CD14-positive monocyte (primary cell): ENCODE measurements around the gene C12orf75. TPM values are rescaled to one million over a fixed set of nuclear protein-coding genes. Genes with fewer than 3 reads are reported as not detected.
A peak's percentile ranks its signal among the peaks of the same experiment; 100 is the strongest.

Experiments used
- DNase-seq, 3 donors: peaks; one replicate each; pipeline ENCODE4 v3.0.0-alpha.2; 2011 to 2022
- H2AFZ ChIP-seq: 2 replicates; pipeline ENCODE4 v1.6.0; 2012; ENCODE audit warnings: mild to moderate bottlenecking, low read depth, low read length, inconsistent platforms; ENCODE audit not compliant: insufficient read depth, poor library complexity, severe bottlenecking
- H3K27ac ChIP-seq, 2 donors: 1 replicate in 1 of 2; 2 replicates in 1 of 2; pipeline ENCODE4 v1.5.1; 2012 to 2013; ENCODE audit warnings: low read length in 2 of 2, control low read depth in 1 of 2, inconsistent platforms in 1 of 2, low read depth in 1 of 2, mild to moderate bottlenecking in 1 of 2
- H3K27me3 ChIP-seq, 2 donors: one replicate each; pipeline versions ENCODE4 v1.6.0 to v1.6.1; 2011 to 2013; ENCODE audit warnings: low read length in 2 of 2; ENCODE audit not compliant: control insufficient read depth in 2 of 2, insufficient read depth in 2 of 2
- H3K36me3 ChIP-seq, 2 donors: replicated peaks in 1 of 2; 1 replicate in 1 of 2; 2 replicates in 1 of 2; pipeline versions ENCODE4 v1.5.1 to v1.6.1; 2012 to 2013; ENCODE audit warnings: low read length in 2 of 2, control low read depth in 1 of 2, inconsistent platforms in 1 of 2, mild to moderate bottlenecking in 1 of 2; ENCODE audit not compliant: insufficient read depth in 2 of 2, control insufficient read depth in 1 of 2
- H3K4me1 ChIP-seq, 2 donors: 1 replicate in 1 of 2; 2 replicates in 1 of 2; pipeline versions ENCODE4 v1.5.1 to v1.6.1; 2012 to 2013; ENCODE audit warnings: low read length in 2 of 2, control low read depth in 1 of 2, inconsistent platforms in 1 of 2, mild to moderate bottlenecking in 1 of 2, moderate library complexity in 1 of 2; ENCODE audit not compliant: insufficient read depth in 2 of 2, control insufficient read depth in 1 of 2
- H3K4me2 ChIP-seq: replicated peaks from 2 replicates; pipeline ENCODE3; 2012; ENCODE audit warnings: low read length, moderate library complexity, mild to moderate bottlenecking; ENCODE audit not compliant: poor library complexity, severe bottlenecking; ENCODE audit errors: extremely low read depth
- H3K4me3 ChIP-seq, 3 experiments: fragments of 200-600 bp in 1 of 3; sonication (generic) in 1 of 3; replicated peaks in 1 of 3; 1 replicate in 2 of 3; 2 replicates in 1 of 3; pipeline ENCODE4 v1.5.1; 2011 to 2013; ENCODE audit warnings: low read length in 3 of 3, mild to moderate bottlenecking in 3 of 3, control low read depth in 2 of 3, low read depth in 2 of 3, inconsistent platforms in 1 of 3, moderate library complexity in 1 of 3
- H3K79me2 ChIP-seq: 2 replicates; pipeline ENCODE4 v1.6.0; 2012; ENCODE audit warnings: mild to moderate bottlenecking, control low read depth, inconsistent platforms, low read length, moderate library complexity; ENCODE audit not compliant: insufficient read depth
- H3K9ac ChIP-seq: 2 replicates; pipeline ENCODE4 v1.6.0; 2017; ENCODE audit warnings: low read length, mild to moderate bottlenecking; ENCODE audit not compliant: insufficient read depth, poor library complexity, severe bottlenecking
- H3K9me3 ChIP-seq, 2 donors: replicated peaks in 1 of 2; 1 replicate in 1 of 2; 2 replicates in 1 of 2; pipeline versions ENCODE4 v1.5.1 to v1.6.1; 2012 to 2013; ENCODE audit warnings: low read length in 2 of 2, control low read depth in 1 of 2; ENCODE audit not compliant: control insufficient read depth in 1 of 2, insufficient read depth in 1 of 2
- H4K20me1 ChIP-seq: 2 replicates; pipeline ENCODE4 v1.6.0; 2012; ENCODE audit warnings: mild to moderate bottlenecking, low read length, control low read depth, moderate library complexity; ENCODE audit not compliant: insufficient read depth
- H3K27ac Mint-ChIP-seq, 7 donors: one replicate each; pipeline ENCODE4 v1.8.0; 2020; ENCODE audit warnings: mild to moderate bottlenecking in 7 of 7, mixed read lengths in 7 of 7, moderate library complexity in 6 of 7, inconsistent platforms in 2 of 7
- H3K27me3 Mint-ChIP-seq, 3 donors: one replicate each; pipeline ENCODE4 v1.8.0; 2021 to 2022; ENCODE audit warnings: low read depth in 3 of 3, mild to moderate bottlenecking in 3 of 3, mixed read lengths in 3 of 3, moderate library complexity in 3 of 3, inconsistent platforms in 1 of 3
- H3K36me3 Mint-ChIP-seq, 2 donors: one replicate each; pipeline ENCODE4 v1.8.0; 2020; ENCODE audit warnings: mixed read lengths in 2 of 2, inconsistent platforms in 1 of 2, mild to moderate bottlenecking in 1 of 2
- H3K4me1 Mint-ChIP-seq: one replicate; pipeline ENCODE4 v1.8.0; 2020; ENCODE audit warnings: mild to moderate bottlenecking, mixed read lengths
- H3K4me3 Mint-ChIP-seq, 2 donors: one replicate each; pipeline ENCODE4 v1.8.0; 2020; ENCODE audit warnings: mild to moderate bottlenecking in 2 of 2, mixed read lengths in 2 of 2, moderate library complexity in 1 of 2
- H3K9me3 Mint-ChIP-seq, 7 donors: one replicate each; pipeline ENCODE4 v1.8.0; 2020 to 2022; ENCODE audit warnings: mixed read lengths in 7 of 7, mild to moderate bottlenecking in 6 of 7, moderate library complexity in 6 of 7, inconsistent platforms in 2 of 7
- CTCF ChIP-seq: fragments of 200-600 bp; IDR thresholded peaks from one replicate; pipeline ENCODE4 v1.8.0; 2022; ENCODE audit warnings: antibody characterized with exemption, mild to moderate bottlenecking
- WGBS: methylation state at CpG from one replicate; pipeline ENCODE4 v1.1.5; 2013; ENCODE audit warnings: missing lambda C conversion rate; ENCODE audit not compliant: insufficient coverage; 5-methylcytosine and 5-hydroxymethylcytosine counted together
- intact Hi-C, 2 donors: fragments of 100-400 bp; cut with micrococcal nuclease; formaldehyde crosslinking; loops; one replicate each; pipeline versions ENCODE4 v1.15.0 to v1.15.1; 2023
- polyA plus RNA-seq, 3 donors: library from polyadenylated mRNA; depleted of rRNA in 1 of 3; unstranded in 2 of 3; stranded (reverse) in 1 of 3; fragments of 300-500 nt in 2 of 3; fragments of >200 nt in 1 of 3; fragmentation: Illumina TruSeq in 2 of 3; gene quantifications; 1 replicate in 2 of 3; 2 replicates in 1 of 3; pipeline ENCODE4 v1.2.3, GENCODE V29; 2012 to 2021

C12orf75 gene
- polyA plus RNA-seq, 3 donors: 0.45 to 0.73 (median 0.73) TPM

- DNase-seq: no peak
- Histone ChIP-seq H3K27ac (no peak overlapping the region), H2AFZ (peak overlapping the region; percentile 62), H3K27me3 (peaks cover 0 to 4% of the 10 kb centered on the region in 2 donors), H3K79me2 (peaks cover 12% of the 10 kb centered on the region), H3K9me3 (no peaks in the 10 kb centered on the region), H4K20me1 (no peaks in the 10 kb centered on the region), H3K4me1 (peaks cover 15 to 17% of the 10 kb centered on the region in 2 donors), H3K4me2 (peak overlapping the region; percentile 89), H3K36me3 (no peaks in the 10 kb centered on the region), H3K4me3 (peak overlapping the region; percentile 22 to 76 (median 25)), H3K9ac (peak overlapping the region; percentile 35)
- intact Hi-C loops: no loop called here
- no peaks in the 10 kb centered on the region for H3K9me3 Mint-ChIP-seq
- no peak for TF ChIP-seq CTCF
- no peak overlapping the region for H3K27ac Mint-ChIP-seq
- H3K36me3 Mint-ChIP-seq: no peaks in the 10 kb centered on the region
- peaks cover 15% of the 10 kb centered on the region for H3K4me1 Mint-ChIP-seq
- peaks cover 12 to 21% (median 14%) of the 10 kb centered on the region in 3 donors for H3K27me3 Mint-ChIP-seq
- peak overlapping the region; percentile 82 to 91 for H3K4me3 Mint-ChIP-seq
- WGBS: 3% methylated on average over 6 of the region's 9 CpGs
Measured at GRCh38 chr12:105329926-105330282, 587 bp upstream of the C12orf75 start.

- Histone ChIP-seq H3K4me3 (peak overlapping the region; percentile 25 to 76 (median 34)), H3K36me3 (no peaks in the 10 kb centered on the region), H3K9me3 (no peaks in the 10 kb centered on the region), H4K20me1 (no peaks in the 10 kb centered on the region), H3K27ac (no peak overlapping the region), H2AFZ (peak overlapping the region; percentile 70), H3K4me2 (peak overlapping the region; percentile 89), H3K79me2 (peaks cover 12% of the 10 kb centered on the region), H3K27me3 (peaks cover 0 to 4% of the 10 kb centered on the region in 2 donors), H3K4me1 (peaks cover 25 to 28% of the 10 kb centered on the region in 2 donors), H3K9ac (peak overlapping the region; percentile 57)
- Mint-ChIP-seq H3K9me3 (no peaks in the 10 kb centered on the region), H3K27me3 (peaks cover 12 to 20% (median 14%) of the 10 kb centered on the region in 3 donors), H3K4me1 (peaks cover 24% of the 10 kb centered on the region), H3K4me3 (peak overlapping the region; percentile 80 to 83), H3K27ac (peak overlapping the region in 2 of 7 donors; percentile 33 to 59), H3K36me3 (no peaks in the 10 kb centered on the region)
- DNase-seq: no peak
- WGBS: 1% methylated on average over 27 of the region's 46 CpGs
- no peak for TF ChIP-seq CTCF
- intact Hi-C loops: no loop called here
Measured at GRCh38 chr12:105330931-105331804, 677 bp downstream of the C12orf75 start.
